ENCODE results near the gene CCDC12.

DNA sequence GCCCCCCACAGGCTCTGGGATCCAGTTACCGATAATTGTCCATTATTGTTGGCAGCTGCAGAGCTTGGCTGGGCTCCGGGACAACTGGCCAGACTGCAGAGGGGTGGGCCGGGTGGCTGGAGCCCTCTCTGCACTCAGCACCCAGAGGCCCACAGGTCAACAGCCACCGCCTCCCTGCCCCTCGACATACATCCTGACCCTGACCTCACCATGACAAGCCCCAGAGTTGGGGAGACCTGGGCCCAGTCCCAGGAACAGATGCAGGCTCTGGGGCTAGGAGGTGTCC lies 76.6 kb downstream of the CCDC12 start:
- no peak for TF ChIP-seq POLR2A (IDR thresholded peaks at IDR 0.05)
- TF ChIP-seq, protein P1, sequence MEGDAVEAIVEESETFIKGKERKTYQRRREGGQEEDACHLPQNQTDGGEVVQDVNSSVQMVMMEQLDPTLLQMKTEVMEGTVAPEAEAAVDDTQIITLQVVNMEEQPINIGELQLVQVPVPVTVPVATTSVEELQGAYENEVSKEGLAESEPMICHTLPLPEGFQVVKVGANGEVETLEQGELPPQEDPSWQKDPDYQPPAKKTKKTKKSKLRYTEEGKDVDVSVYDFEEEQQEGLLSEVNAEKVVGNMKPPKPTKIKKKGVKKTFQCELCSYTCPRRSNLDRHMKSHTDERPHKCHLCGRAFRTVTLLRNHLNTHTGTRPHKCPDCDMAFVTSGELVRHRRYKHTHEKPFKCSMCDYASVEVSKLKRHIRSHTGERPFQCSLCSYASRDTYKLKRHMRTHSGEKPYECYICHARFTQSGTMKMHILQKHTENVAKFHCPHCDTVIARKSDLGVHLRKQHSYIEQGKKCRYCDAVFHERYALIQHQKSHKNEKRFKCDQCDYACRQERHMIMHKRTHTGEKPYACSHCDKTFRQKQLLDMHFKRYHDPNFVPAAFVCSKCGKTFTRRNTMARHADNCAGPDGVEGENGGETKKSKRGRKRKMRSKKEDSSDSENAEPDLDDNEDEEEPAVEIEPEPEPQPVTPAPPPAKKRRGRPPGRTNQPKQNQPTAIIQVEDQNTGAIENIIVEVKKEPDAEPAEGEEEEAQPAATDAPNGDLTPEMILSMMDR (IDR thresholded peaks at IDR 0.05) = no peak
